NCI-H82 (cell line): Measurements from ENCODE around the gene TMEM220.

Experiments used
- DNase-seq: peaks from one replicate; lab custom pipeline; 2025; lab: John Stamatoyannopoulos, UW

Gene TMEM220

DNA sequence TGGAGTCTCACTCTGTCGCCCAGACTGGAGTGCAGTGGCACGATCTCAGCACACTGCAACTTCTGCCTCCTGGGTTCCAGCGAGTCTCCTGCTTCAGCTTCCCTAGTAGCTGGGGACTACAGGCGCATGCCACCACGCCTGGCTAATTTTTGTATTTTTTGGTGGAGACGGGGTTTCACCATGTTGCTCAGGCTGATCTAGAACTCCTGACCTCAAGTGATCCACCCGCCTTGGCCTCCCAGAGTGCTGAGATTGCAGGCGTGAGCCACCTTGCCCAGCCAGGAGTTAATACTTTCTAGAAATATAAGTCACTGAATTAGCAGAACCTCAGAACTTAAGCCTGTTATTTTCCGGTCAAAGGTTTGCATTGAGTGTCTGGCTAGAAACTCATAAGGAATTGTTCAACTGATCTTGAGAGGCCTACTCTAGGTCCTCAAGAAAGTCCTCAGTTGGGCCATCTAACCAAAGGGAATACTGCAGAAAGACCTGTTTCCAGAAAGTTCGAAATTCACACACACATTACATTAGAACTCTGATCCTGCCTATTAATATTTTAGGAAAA is 1.4 kb downstream of the TMEM220 start:
- DNase-seq: no peak

DNA sequence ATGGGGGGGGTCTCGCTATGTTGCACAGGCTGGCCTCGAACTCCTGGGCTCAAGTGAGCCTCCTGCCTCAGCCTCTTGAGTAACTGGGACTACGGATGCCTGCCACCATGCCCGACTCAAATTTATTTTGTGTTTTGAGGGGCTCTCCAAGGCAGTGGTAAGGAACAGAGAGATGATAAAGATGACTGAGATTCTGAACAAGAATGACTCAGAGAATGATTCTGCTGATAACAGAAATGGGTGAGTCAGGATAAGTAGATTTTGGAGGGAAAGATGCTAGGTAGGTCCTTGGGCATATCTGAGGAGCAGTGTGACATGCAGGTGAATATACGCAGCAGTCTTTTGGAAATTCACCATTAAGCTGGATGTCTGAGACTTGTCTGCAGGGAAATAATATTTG is 2.6 kb downstream of the TMEM220 start:
- no peak for DNase-seq

DNA sequence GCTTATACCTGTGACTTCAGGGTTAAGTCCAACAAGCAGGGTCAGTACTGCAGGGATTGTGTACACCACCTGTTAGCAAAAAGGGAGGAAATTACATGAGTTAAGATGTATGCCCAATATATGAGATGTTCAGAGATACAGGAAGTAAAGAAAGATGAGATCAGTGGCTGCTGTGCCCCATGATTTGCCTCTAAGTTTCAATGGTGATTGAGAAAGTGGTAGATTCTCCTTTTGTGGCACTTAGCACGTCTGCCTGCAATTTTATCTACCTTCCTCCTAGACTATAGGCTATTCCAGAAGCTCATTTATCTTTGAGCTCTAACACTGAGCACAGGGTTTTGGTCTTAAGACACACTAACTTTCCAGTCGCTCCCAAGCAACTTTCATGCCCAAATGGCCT is 3.6 kb downstream of the TMEM220 start:
- no peak for DNase-seq

DNA sequence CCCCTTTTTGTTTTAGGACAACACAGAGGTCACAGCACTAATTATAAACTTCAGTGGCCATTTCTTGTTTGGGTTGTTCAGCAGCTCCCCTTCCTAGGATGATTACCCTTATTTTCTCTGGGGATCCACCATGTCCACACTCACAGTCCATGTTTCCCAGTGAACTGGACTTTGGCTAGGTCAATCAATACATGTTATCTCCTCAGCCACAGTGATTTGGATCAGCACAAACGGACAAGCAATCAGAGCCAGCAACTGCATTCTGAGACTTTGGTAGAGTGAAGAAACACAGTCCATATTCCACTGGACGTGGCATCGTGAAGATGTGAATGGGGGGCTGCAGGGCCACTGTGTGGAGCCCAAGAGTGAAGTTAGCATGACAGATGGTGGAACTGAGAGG is 4.6 kb downstream of the TMEM220 start:
- no peak for DNase-seq

DNA sequence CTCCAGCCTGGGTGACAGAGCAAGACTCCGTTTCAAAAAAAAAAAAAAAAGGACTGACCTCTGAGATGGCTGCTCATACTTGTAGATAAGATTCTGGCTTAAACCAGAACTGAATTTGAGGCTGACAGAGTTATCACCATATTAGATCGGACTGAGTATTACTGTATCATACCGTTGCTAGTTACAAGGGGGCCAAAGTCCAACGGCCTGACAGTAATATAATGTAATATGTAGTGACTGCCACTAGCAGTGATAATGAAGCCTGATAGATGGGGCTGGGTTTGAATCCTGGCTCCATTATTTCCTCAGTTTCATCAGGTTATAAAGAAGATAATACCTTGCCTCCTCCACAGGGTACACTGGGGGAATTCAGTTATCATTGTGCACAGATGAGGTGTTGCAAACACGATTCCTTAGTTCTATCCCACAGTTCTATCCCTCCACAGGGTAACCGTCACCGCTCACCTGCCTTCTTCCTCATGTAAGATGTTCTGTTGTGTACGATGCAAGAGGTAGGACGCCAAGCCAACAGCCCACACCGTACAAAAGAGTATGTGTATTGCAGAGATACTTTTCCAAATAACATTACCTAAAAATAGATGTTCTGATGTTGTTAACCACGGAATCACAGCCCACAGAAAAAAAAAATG is 5.2 kb downstream of the TMEM220 start:
- DNase-seq: no peak

DNA sequence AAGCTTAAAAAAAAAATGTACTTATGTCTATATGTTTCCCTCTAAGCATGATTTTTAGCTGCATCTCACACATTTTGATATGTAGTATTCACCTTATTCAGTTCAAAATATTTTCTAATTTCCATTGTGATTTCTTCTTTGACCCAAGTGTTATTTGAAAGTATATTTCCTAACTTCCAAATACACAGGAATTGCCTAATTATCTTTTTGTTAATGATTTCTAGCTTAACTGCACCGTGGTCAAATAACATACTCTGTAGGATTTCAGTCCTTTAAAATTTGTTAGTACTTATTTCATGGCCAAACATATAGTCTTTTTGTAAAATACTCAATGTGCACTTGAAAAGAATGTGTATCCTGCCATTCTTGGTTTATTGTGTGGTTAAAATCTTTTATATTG is 11.3 kb downstream of the TMEM220 start:
- no peak for DNase-seq

DNA sequence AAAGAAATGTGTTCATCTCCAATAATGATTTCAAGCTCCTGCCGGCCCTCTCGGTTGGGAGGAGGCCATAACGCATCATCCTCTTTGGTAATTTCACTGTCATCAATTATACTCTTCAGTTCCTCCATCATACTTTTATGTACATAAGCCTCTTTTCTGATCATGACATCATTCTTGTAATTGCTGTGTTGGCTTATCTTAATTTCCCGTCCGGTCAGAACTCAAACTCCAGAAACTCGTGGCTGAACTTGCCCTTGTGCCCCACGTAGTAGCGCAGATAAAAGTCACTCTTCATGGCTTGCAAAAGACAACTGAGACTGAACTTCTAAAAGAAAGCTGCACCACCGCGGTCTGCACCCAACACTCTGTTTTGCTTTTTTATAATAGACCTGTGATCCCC is 13.6 kb downstream of the TMEM220 start:
- DNase-seq: no peak

DNA sequence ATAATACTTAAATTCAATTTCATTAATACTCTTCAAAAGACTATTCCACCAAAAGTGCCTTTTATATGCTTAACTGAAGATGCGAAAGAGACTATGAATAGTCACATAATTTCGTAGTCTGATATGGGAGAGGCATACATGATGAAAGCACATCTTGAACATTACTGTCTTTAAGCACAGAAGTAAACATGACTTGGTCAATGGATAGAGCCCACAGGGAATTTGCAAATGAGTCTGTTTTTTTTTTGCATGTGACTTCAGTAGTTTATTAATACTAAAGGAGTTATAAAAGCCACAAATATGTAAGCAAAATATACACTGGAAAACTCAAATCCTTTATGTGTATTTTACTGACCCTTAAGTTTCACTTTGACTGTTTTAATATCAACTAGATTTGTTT is 16.5 kb downstream of the TMEM220 start:
- no peak for DNase-seq

DNA sequence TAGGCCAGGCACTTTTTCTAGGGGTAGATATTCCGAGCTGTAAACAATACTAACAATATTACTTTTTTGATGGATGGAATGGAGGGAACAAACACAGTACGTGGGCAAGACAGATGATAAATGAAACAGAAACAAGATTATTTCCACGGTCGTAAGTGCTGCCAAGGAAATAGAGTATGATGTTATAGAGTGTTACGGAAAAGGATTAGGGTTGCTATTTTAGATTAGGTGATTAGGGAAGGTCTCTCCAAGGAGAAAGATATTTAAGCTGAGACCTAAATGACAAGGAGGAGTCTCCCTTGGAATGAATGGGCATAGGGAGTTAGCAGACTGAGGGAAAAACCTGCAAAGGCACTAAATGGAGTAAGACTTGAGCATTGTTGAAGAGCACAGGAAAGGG is 24.1 kb downstream of the TMEM220 start:
- DNase-seq: peak; percentile 85

DNA sequence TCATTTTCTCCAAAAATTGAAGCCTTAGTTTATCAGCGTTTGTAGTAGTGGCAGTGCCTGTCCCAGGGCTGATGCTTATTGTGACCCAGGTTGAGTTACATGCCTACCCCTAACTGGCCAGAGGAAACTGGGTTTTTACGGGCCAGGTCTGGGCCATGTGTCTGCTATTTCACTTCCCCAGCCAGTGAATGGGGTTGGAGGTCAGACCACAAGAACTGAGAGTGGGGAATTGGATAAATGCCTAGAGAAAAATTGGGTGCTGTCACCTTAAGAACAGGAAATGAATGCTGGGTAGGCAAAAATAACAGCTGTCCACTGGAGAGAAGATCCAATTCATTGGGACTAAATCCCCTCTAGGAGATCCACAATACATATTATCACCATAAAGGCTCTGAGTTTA is 27.2 kb downstream of the TMEM220 start:
- peak; percentile 97 for DNase-seq

DNA sequence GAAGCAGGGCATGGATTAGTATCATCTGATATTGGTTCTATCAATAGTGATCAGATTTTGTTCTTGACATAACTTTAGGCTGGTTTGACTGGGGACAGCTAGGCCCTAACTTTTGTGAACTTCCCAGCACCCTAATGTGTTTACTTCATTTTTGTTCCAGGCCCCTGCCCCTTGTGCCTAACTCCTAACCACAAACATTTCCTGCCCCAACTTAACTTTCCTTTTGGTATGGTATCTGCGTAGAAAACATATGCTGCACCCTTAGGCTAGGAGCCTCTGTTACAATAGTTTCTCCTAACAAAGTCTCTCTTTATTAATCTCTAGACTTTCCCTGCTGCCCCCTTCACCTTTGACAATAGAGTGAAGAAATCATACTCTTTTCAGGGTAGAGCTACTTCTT is 30.0 kb downstream of the TMEM220 start:
- DNase-seq: no peak

DNA sequence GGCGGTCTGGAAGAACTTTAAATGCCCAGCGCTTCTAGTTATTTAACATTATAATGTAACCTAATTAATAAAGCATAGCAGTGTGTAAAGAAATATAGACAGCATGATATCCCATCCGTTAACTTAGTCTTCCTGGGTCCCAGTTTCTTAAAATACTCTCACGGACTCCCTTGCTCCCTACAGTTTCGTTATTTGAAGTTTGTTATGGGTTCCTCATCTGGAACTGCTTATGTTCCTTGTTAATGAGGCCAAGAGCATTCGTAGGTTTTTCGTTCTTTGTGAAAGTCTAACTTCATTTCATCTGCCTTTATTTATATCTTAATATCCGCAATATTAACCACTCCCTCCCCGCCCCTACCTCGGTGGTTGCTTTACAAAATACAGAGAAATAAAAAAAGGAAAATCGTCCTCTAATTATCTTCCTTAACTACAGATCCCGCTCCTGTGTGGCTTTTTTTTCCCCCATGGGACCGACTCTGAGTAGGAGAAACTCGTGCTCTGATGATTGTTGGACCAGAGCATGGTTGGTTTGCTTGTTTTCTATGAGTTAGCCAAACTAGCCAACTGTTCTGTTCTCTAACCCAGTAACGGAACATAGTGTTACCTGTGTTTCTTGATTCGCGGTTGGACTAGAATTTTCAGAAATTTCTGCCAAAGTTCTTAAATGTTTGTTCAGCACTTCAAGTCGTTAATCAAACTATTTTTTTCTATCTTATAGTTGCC is 31.6 kb downstream of the TMEM220 start:
- peak; percentile 44 for DNase-seq

DNA sequence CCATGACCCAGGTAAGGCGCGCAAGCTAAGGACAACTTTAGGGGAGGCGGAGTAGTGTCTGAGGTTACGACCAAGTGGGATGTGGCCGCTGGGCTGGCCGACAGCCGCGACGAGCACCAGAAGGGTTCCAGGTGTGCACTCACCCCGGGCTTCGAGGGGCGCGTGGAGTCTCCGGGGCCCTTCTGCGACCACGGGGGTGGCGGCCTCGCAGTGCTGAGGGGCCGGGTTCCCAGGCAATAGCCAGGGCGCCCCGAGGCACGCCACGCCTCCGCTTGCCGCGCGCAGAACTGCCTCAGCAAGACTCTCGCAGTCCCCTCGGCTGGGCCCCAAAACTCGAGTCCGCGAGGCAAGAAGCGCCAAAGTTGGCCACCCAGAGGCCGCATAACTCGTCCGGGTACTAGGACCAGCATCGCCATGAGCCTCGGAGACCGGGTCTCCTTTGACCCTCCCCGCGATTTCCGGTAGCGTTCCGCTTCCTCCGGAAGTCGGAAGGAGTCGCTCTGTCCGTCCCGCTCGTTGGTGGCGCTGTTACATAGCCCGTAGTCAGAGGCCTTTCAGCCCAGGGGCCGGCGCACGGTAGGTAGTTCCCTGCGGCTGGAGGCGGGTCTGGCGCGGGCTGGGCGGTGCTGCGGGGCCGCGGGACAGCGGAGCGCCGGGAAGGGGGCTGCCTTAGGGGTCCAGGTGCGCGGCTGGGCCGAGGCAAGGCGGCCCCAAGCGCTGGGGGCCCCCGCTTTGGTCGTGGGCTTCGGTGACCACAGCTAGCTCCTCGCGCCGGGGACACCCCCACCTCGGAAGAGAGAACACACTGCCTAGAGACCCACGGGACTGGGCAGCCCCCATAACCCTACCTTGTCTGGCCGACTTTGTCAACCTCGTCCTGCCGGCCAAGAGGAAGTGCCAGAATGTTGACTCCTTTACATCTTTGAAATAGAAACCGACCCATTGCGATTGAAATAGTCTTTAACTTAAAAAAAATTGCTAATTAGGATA is 32.4 kb downstream of the TMEM220 start, which contains the start of the genes ADPRM and SCO1:
TSS of gene ADPRM (plus strand) at position 503 of the 990 bp plus-strand sequence. CDS start 7,333 bp downstream, outside the sequence.
TSS of gene SCO1 (minus strand) at position 442 of the 990 bp plus-strand sequence. CDS start at position 416, 26 bp downstream.
- DNase-seq: peak; percentile 99

DNA sequence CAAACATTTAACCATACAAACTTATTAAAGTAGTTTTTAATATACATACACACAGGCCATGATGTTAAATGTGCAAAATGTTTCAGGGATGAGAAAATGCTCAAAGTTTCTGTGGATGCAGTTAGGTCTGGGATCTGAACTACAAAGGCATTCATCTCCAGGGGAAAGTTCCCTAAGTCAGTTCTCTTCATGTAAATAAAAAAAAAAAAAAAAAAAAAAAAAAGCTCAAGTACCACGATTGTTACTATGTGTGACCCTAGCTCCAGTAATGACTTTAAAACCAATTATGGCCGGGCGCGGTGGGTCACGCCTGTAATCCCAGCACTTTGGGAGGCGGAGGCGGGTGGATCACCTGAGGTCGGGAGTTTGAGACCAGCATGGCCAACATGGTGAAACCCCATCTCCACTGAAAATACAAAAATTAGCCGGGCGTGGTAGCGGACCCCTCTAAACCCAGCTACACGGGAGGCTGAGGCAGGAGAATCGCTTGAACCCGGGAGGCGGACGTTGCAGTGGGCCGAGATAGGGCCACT is 33.9 kb downstream of the TMEM220 start:
- peak; percentile 73 for DNase-seq

DNA sequence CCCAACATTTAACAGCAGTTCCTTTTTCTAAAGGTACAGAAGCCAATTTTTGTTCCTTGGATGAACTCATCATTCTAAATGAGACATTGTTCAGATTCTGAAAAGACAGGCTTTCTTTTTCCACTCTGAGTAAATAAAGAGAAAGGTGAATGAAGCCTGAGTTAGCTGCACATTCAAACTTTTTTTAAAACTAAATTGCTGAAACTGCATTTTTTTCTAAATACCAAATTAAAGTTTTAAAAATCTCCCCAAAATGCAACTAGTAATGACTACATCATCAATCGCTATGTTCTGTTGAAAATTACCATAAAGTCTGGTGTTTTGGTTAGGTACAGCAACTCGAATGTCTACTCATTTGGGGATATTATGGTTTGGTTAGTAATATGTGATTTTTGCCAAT is 42.3 kb downstream of the TMEM220 start:
- DNase-seq: no peak

DNA sequence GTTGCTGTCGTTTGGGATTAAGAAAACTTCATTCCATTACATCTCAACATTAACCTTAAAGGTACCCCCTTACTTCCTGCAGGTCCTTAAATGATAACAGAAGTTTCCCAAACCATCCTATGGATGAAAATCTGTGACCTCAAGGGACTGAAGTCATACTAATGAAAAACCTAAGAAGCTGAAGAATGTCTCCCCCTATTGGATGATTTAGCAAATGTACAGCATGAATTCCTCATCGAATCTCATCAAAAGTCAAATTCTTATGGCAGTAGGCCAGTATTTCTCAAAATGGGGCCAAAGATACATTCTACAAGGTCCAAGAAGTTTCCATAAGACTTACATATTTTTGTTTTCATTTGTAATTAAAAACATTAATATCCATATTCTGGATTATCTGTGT is 46.0 kb downstream of the TMEM220 start:
- DNase-seq: peak; percentile 52

DNA sequence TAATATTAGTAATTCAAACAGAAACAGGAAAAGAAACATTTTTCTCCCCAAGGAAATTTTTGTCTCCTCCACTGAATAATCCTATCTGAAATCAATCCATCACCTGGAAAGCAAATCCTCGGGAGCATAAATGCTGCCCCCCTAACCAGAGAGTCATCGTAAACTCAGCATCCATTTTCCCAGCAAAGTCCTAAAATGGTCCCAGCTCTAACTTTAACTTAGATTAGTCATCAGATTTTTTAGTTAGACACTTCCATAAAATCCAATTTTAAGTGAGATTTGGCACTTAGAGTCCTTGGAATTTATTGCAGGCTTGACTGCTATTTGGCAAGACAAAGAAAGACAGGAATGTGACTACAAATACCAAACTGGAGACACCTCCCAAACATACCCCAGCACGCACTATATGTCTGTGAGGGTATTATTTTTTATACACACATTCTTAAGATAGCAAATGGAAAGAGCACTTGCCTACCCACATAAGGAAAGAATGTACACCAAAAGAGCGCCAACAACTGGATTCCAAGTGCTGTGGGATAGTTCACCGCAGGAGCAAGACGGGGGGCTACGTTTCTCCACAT is 47.9 kb downstream of the TMEM220 start:
- DNase-seq: no peak

DNA sequence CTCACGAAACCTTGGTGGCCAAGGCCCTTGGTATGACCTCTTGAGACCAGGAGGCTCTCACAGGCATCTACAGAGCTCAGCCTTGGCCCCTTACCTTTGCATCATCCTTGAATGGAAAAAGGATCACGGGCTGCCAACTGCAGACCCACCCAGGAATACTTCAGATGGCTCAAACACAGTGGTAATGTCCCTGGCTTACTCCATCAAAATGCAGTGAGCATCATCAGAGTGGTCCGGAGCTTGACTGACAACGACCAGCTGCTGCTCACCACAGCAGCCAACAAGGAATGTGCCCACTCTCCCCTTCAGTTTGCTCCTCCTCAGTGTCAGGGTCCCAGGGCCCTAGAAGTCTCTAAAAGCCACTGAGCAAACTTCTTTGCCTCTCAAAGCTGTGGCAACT is 55.1 kb downstream of the TMEM220 start:
- no peak for DNase-seq

DNA sequence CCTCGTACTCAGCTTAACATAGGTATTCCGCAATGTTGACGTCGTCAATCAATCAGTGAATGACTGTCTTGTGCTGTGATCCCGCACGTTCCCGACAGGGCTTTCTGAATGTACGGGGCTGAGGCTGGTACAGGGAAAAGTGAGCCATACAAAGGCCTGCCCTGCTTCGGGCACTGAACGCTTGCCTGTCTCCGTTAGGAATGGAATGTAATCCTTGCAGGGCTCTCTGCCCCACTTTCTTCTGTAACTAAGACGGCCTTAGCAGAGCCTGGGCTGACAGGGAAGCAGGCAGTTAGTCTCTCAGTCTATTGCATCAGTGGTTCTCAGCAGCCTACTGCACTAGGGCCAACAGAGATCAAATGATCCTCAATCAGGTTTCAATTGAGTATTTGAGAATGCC is 56.5 kb downstream of the TMEM220 start:
- DNase-seq: no peak

DNA sequence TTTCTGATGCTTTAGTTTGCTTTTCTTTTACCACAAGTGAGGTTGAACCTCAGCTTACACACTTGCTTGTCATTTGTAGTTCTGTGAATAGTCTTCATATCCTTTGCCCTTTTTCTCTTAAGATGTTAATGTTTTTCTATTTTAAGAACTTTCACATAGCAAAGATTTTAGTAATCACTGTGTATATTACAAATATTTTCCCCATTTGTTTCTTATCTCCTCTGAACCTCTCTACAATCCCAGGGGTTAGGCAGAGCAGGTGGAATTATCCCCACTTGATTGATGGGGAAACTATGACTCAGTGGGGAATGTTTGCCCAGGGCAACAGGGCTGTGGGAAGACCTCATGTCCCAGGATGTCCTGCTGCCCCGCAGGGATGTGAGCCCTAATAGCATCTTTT is 61.0 kb downstream of the TMEM220 start:
- DNase-seq: no peak

DNA sequence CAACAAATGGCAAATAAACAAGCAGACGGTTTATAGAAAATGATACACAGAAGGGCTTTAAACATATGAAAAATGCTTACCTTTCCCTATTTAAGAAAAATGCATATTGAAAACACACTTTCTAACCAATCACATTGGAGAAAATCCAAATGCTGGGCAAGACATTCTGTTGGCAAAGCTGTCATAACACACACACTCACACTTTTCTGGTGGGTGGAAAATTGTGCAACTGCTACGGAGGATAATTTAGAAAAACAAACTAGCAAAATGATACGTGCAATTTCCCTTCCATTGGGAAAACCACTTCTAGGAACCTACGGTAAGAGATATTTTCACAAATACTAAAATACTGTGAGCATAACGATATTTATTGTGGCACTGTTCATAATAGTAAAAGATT is 62.9 kb downstream of the TMEM220 start:
- DNase-seq: no peak
